BJ (cell line): ENCODE data around the gene DGKH. TPM values are rescaled to one million over a fixed set of nuclear protein-coding genes. Genes with fewer than 3 reads are reported as not detected.

ENCODE experiments used
- CTCF ChIA-PET: fragments of 350-600 bp; formaldehyde crosslinking; extraction: SDS; loops from one replicate; lab custom pipeline; 2021; ENCODE audit warnings: antibody characterized with exemption, inconsistent platforms; lab: Yijun Ruan, JAX
- POLR2A ChIA-PET: fragments of 300-600 bp; sonication (Branson Sonifier 250); formaldehyde crosslinking; extraction: SDS; loops from one replicate; lab custom pipeline; 2021; ENCODE audit warnings: antibody characterized with exemption; lab: Charles Lee
- DNase-seq: peaks from one replicate; pipeline ENCODE4 v3.0.0-alpha.2; 2011; ENCODE audit warnings: low read depth
- H3K27me3 ChIP-seq: 2 replicates; pipeline ENCODE4 v1.6.0; 2011; ENCODE audit warnings: low read length; ENCODE audit not compliant: control insufficient read depth, insufficient read depth
- H3K36me3 ChIP-seq: 2 replicates; pipeline ENCODE4 v1.5.1; 2011; ENCODE audit warnings: low read length; ENCODE audit not compliant: control insufficient read depth, insufficient read depth
- H3K4me3 ChIP-seq: 2 replicates; pipeline ENCODE4 v1.5.1; 2011; ENCODE audit warnings: low read depth, mild to moderate bottlenecking, control low read depth, low read length
- CTCF ChIP-seq: IDR thresholded peaks from 2 replicates; pipeline ENCODE4 v1.5.1; 2011; ENCODE audit warnings: low read depth, mild to moderate bottlenecking, control low read depth, inconsistent platforms, low read length, moderate library complexity; ENCODE audit not compliant: insufficient read depth
- polyA plus RNA-seq: library from polyadenylated mRNA; depleted of rRNA; stranded (reverse); fragments of >200 nt; gene quantifications from 2 replicates; pipeline ENCODE4 v1.2.3, GENCODE V29; 2011

DGKH gene
- polyA plus RNA-seq, 1 experiment: 4.2 TPM

DNA sequence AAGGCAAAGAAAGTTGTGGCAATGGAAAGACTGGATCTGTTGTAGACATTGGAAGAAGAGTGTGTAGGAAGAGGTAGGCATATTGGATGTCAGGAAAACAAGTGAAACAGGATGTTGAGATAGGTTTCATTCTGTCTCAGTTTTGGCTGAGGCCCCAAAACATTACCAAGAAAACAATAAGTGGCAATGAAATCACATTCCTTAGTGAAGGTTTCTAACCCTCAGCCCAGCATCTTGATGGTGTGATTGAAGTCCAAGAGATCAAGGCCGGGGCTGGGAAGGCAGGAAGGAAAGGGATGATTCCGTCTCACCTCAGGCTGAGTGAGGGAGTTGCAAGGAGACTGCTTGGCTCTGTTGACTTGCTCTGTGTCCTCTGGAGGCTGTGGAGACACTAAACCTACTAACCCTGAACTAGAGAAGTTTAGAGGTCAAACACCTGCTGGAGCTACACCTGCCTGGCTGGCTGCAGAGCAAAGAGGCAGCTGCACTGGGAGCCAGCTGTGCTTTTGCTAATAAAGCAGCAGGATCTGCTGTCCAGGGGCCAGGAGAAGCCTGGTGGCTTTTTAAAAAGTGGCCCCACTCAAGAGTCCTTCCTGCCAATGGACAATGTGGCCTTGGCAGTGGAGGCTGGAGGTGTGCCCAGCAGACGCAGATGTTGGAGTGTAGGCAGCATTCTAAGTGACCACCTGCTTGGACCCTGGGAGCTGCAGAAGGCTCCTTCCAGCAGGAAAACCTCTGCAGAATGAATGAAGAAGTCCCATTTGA is 53.6 kb downstream of the DGKH start:
- H3K4me3 ChIP-seq: no peak overlapping the region
- no peaks in the 10 kb centered on the region for H3K36me3 ChIP-seq
- POLR2A ChIA-PET: no interaction called here
- no peak for TF ChIP-seq CTCF
- CTCF ChIA-PET: interaction anchor here (1.2 to 1.6 kb wide), 2 partner anchors 9 to 434 kb away, joined by 3 to 7 read pairs; no protein-coding TSS in a partner anchor
- H3K27me3 ChIP-seq: no peaks in the 10 kb centered on the region
- DNase-seq: no peak

DNA sequence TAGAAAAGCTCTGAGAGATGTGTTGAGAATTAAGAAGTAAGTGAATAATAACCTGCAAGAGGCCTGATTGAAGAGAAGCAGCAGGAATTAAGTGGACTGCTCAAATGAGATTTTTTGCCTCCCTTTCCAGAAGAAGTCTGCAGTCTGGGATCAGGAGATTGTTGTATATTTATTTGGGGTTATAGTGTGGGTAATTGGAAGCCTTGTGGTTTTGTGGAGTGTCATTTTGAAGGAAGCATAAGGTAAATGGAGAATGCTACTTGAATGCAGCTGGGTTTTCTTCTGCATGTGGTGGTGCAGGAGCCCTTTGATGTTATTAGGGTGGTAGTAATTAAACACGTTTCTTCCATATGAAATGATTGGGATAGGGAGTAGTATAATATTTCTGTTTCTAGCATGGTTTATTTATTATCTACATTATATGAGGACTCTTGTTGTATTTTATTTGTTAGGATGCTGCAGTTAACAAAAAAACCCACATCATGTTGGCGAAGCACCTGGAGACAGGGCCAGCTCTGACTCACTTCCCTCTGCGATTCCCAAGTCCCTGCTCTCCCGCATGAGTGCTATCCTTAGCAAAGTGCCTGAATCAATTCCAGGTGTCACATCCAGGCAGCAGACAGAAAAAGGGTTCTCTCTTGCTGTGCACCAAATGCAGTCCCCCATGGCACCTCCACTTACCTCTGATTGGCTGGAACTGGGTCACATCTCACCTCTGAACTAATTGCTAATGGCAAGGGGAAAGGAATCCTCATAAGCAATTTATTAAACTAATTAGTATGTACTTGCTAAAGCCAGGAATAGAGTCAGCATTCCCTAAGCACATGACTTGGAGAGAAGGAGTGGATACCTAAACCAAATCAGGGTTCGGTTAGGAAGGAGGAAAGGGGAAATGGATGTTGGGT is 54.8 kb downstream of the DGKH start:
- no peak for DNase-seq
- Histone ChIP-seq H3K27me3 (no peaks in the 10 kb centered on the region), H3K36me3 (no peaks in the 10 kb centered on the region), H3K4me3 (no peak overlapping the region)
- TF ChIP-seq CTCF: no peak
- ChIA-PET CTCF (interaction anchor here (0.6 to 1.2 kb wide), 2 partner anchors 435 to 467 kb away, joined by 3 read pairs; no protein-coding TSS in a partner anchor), POLR2A (no interaction called here)

DNA sequence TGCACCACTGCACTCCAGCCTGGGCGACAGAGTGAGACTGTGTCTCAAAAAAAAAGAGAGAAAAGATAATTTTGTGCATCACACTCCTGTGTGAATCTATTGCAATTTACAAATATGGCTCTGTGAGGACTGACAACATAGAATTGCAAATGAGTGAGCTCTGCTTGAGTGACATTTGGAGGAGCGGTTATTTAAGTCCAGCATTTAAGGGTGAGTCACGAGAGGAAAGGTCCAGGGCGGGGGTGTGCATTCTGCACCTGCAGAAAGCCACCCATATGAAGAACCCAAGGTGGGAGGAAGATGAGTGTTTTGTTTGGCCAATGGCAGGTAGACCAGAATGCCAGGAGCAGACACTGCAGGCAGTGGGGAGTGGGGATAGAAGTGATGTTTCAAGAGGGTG is 58.5 kb downstream of the DGKH start:
- no peak for DNase-seq
- no peak for TF ChIP-seq CTCF
- no peaks in the 10 kb centered on the region for H3K36me3 ChIP-seq
- CTCF ChIA-PET: interaction anchor here (0.7 to 3.5 kb wide), 2 partner anchors 27 to 438 kb away, joined by 3 to 23 read pairs; no protein-coding TSS in a partner anchor
- POLR2A ChIA-PET: no interaction called here
- H3K4me3 ChIP-seq: no peak overlapping the region
- H3K27me3 ChIP-seq: no peaks in the 10 kb centered on the region

- ChIA-PET POLR2A (no interaction called here), CTCF (interaction anchor here (0.7 to 3.5 kb wide), 2 partner anchors 27 to 439 kb away, joined by 3 to 23 read pairs; no protein-coding TSS in a partner anchor)
- no peak for TF ChIP-seq CTCF
- DNase-seq: no peak
- Histone ChIP-seq H3K4me3 (no peak overlapping the region), H3K36me3 (no peaks in the 10 kb centered on the region), H3K27me3 (no peaks in the 10 kb centered on the region)
These were observed 59.0 kb downstream of the DGKH start for GRCh38 chr13:42107421-42107820.

DNA sequence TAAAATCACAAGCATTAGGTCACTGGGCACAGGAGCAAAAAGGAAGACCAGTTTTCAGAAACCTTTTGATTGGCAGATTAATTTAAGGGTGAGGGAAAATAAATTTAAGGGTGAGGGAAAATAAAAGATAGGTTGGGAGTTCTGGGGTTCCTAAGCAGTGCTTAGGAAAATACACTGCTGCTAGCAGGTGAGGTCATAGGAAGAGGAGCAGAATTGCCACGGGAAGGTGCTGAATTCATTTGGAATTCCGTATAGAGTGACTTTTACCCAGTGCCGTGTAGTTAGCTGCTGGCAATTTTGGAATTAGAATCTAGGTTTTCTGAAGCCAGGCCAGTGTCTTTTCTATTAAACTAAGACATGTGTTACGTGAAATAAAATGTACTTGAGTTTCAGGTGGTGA is 59.8 kb downstream of the DGKH start:
- no peak overlapping the region for H3K4me3 ChIP-seq
- H3K36me3 ChIP-seq: no peaks in the 10 kb centered on the region
- no peak for DNase-seq
- ChIA-PET POLR2A (no interaction called here), CTCF (interaction anchor here (1.2 to 3.5 kb wide), 2 partner anchors 12 to 440 kb away, joined by 4 to 23 read pairs; no protein-coding TSS in a partner anchor)
- no peaks in the 10 kb centered on the region for H3K27me3 ChIP-seq
- no peak for TF ChIP-seq CTCF
